Stimulated activated CD4-positive, alpha-beta T cell treated with anti-CD3 and anti-CD28 coated beads, Interleukin-2, amount 100 ng/mL, for 24 hours (primary cell): Measurements from ENCODE around the gene PXMP4.

Source experiments
- DNase-seq, 2 donors: peaks; one replicate each; pipeline ENCODE4 v3.0.0-alpha.2; 2020

PXMP4 gene

DNA sequence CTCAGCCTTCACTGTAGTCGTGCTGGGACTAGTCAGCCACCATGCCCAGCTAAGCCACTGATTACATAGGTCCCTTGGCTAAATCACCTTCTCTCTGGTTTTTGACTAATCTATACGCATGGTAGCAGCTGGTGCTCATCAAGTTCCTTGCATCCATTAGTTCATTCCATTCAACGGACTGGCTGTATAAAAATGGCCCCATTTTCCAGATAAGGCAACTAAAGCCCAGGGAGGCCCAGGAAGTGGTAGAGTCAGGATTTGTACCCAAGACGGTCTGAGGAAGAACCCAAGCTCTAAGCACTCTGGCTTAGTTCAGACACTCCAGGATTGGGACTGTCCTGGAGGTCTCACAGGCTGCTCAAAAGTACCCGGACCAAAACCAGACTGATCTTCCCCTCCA lies 38.8 kb downstream of the PXMP4 start:
- no peak for DNase-seq

DNA sequence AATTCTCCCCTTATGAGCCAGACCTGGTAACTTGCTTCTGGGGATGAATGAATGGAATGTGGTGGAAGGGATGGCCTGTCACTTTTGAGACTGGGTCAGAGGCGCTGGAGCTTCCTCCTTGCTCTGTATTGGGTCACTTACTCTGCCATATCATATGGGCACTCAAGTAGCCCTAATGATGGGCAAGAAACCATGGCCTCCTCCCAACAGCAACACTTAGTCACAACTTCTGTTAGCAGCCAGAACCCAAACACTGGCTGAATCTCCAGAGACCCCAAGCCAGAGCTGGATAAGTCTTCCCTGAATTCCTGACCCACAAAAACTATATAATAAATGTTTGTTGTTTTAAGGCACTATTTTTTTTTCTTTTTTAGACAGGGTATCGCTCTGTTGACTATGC lies 39.4 kb downstream of the PXMP4 start:
- no peak for DNase-seq

GRCh38 chr20:33679758-33680485 lies 40.2 kb downstream of the PXMP4 start:
- DNase-seq = peak in 1 of 2 donors; percentile 34

GRCh38 chr20:33677991-33678702 lies 42.0 kb downstream of the PXMP4 start:
- DNase-seq = no peak

GRCh38 chr20:33676652-33677645 lies 43.2 kb downstream of the PXMP4 start:
- DNase-seq = no peak

GRCh38 chr20:33676121-33676520 lies 44.0 kb downstream of the PXMP4 start:
- no peak for DNase-seq

DNA sequence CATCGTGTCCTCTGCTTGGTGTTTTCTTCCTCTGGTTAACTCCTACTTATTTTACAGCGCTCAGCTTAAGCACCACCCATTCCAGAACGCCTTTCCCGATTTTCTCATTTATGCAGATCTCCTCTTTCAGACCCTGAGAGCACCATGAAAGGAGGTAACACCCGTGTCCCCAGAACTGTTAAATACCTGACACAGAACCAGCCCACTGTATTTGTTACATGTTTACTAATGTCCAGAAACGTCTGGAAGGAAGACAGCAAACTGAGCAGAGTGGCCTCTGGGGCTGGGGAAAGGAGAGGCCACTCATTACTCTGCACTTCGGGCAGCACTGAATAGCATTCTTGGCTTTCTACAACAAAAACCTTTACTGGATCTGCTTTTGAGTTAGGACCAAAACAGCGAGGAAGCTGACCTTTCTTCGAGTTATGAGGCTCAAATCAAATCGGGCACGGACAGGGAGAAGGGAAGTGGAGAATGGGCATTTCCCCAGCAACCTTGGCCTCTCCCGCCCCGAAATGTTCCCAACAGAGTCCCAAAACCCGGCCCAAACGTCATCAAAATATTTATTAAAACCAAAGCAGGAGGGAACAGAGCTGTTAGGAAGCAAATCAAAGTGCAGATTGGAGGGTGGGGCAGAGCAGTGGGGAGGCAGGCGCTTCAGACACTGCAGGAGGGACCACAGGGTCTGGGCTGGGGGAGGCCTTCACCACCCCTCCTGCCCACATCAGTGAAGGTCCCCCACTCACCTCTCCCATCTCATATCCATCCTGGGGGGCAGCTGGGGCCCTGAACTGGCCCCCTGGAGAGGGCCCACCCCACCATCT lies 44.8 kb downstream of the PXMP4 start:
- DNase-seq = no peak

GRCh38 chr20:33674294-33675135 lies 45.6 kb downstream of the PXMP4 start, which contains the start of gene NECAB3:
TSS of gene NECAB3 (minus strand) at chr20:33674428. CDS start at chr20:33674352, 76 bp downstream.
- peak; percentile 68 to 78 for DNase-seq

DNA sequence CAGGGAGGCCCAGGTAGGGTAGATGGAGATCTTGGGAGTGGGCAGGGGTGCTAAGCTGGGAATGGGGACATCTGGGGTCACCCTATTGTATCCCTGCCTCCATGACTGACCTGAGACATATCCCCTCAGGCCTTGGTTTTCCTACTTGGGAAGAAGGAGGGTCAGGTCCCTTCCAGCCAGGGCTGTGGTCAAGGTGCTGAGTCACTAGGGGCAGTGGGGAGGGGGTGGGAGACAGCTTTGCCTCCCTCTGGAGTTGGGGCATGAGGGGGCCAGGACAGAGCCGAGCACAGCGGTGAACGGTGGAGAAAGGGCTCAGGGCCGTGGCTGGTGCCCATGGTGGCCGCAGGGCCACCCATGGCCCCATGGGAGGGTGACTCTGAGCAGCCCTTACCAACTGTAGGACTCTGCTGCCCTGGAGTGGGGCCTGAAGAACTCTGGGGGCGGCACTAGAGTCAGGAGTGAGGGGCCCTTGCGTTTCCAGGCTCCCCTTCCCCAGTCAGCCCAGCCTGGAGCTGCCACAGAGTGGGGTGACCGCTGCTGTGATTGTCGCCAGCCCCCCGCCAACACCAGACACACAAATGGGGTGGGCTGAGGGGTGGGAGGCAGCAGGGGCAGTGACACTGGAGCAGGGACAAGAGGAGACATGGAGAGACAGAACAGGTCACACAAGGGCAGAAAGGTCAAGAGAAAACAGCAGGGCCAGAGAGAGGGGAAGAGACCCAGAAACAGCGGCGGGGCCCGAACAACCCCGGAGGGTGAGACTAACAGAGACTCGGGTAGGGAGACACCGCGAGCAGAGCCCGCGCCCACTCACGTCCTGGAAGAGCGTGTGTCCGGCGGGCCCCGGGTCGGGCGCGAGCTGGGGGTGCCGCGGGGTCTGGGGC lies 46.5 kb downstream of the PXMP4 start:
- DNase-seq = no peak

- DNase-seq = no peak
Observed at GRCh38 chr20:33673114-33673409, 47.0 kb downstream of the PXMP4 start.

- DNase-seq = no peak
Observed at GRCh38 chr20:33672426-33673113, 47.5 kb downstream of the PXMP4 start.

GRCh38 chr20:33671573-33672288 lies 48.4 kb downstream of the PXMP4 start:
- DNase-seq = no peak

DNA sequence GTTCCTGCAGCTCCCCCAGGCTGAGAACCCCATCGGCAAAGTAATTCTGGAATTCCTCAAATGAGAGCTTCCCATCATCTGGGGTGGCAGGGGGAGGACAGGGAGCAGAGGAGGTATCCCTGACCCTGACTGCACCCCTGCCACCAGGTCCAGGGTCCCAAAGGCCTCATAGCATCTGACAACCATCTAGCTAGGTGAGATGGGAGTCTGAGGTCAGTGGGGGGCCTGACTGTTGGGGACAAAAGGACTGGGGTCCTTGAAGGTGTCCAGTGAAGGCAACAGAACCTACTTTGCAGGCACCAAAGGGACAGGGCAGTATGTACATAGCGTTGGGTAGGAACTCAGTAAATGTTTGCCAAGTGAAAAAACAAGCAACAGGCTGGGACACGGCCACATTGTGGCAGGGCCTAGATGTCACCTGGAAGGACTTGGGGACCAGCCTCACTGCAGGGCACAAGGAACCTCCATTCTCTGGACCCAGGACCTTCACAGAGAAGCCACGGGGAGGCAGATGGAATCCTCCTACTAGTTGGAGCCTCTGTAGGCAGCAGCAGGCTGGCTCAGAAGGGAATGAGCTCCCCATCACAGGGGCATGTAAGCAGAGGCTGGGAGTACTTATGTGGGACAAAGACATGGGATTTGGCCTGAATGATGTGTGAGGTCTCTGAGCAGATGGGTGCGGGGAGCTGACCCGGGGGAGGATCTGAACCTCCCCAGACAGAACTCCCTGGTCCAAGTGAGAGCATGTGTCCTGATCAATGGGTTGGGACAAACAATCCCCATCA lies 49.2 kb downstream of the PXMP4 start:
- DNase-seq = no peak

DNA sequence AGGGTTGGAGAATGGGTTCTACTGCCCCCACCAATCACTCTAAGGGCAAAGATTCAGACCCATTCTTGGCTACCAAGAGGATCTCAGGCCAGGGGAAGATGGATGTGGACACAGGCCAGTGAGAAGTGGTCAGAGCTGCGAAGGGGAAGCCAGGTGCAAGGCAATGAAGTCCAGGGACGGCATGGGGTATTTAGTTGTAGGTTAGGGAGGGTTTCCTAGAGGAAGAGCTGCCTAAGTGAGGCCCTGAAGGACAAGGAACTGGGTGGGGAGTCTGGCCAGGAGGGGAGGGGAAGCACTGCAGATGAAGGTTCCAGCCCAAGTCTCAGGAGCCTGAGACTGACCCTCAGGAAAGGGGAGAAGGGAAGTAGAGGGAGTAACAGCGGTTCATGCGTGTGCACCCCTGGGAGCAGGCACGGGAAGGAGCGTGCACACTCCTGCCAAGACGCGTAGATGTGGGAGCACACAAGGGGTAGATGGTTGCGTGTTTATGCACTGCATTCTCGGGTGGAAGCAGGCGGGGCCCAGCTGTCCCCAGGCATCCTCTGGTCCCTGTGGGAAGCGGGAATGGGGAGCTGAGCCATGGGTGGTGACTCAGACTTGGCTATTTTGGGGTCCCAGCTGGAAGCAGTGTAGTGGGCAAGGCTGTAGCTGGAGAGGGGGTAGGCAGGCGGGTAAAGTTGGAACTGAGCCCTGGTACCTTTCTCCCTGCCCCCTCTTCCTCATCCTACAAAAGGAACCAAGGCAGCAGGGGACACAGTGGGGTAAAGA lies 50.1 kb downstream of the PXMP4 start:
- DNase-seq = no peak

DNA sequence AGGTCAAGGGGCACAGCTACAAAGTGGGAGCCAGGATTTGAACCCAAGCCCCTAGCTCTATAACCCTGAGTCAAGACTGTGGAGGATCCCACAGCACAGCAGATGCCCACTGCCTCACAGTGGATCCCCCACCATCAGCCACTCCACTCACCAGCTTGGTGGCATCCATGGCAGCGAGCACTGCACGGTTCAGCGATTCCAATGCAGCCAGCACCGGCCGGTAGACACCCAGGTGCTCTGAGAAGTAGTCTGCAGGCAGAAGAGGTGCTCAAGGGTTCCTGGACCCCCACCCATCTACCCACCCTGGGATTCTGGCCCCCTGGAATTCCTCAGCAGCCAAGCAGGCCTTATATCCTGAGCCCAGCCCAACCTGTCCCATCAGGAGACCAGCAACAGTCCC lies 50.9 kb downstream of the PXMP4 start:
- DNase-seq = no peak

GRCh38 chr20:33668466-33669155 lies 51.5 kb downstream of the PXMP4 start:
- DNase-seq = no peak
